ENCODE results near the gene MSANTD4. TPM values are rescaled to one million over a fixed set of nuclear protein-coding genes. Genes with fewer than 3 reads are reported as not detected.
"Not testable (repeated sequence)": the region's sequence is repeated elsewhere in the genome, so short reads cannot be mapped to it uniquely, and the experiment has no call there.

Gene MSANTD4
- total RNA-seq, 1 donor: 46.6 TPM

GRCh38 chr11:106014620-106015019, 7.4 kb downstream of the MSANTD4 start:
- DNase-seq (ENCODE audit: low read depth): no peak
- no peak overlapping the region for H3K4me3 ChIP-seq (ENCODE audit: low read depth, low read length)
- TF ChIP-seq CTCF (IDR thresholded peaks at IDR 0.05; ENCODE audit: insufficient read depth, low read depth, low read length): no peak

GRCh38 chr11:106014035-106014434, 8.0 kb downstream of the MSANTD4 start:
- no peak for TF ChIP-seq CTCF (IDR thresholded peaks at IDR 0.05; ENCODE audit: insufficient read depth, low read depth, low read length)
- DNase-seq (ENCODE audit: low read depth): no peak
- H3K4me3 ChIP-seq (ENCODE audit: low read depth, low read length): no peak overlapping the region

GRCh38 chr11:106012744-106013143, 9.3 kb downstream of the MSANTD4 start:
- no peak overlapping the region for H3K4me3 ChIP-seq (ENCODE audit: low read depth, low read length)
- TF ChIP-seq CTCF (IDR thresholded peaks at IDR 0.05; ENCODE audit: insufficient read depth, low read depth, low read length): no peak
- DNase-seq (ENCODE audit: low read depth): peak; percentile 47

- no peak overlapping the region for H3K4me3 ChIP-seq (ENCODE audit: low read depth, low read length)
- TF ChIP-seq CTCF (IDR thresholded peaks at IDR 0.05; ENCODE audit: insufficient read depth, low read depth, low read length): no peak
- no peak for DNase-seq (ENCODE audit: low read depth)
Observed at GRCh38 chr11:106011481-106011880, 10.6 kb downstream of the MSANTD4 start.

GRCh38 chr11:106003094-106003493, 18.9 kb downstream of the MSANTD4 start:
- not testable (repeated sequence) for DNase-seq (ENCODE audit: low read depth); H3K4me3 ChIP-seq (ENCODE audit: low read depth, low read length)

GRCh38 chr11:106001304-106002012, 20.6 kb downstream of the MSANTD4 start:
- no peak overlapping the region for H3K4me3 ChIP-seq (ENCODE audit: low read depth, low read length)
- TF ChIP-seq CTCF (IDR thresholded peaks at IDR 0.05; ENCODE audit: insufficient read depth, low read depth, low read length): no peak
- no peak for DNase-seq (ENCODE audit: low read depth)

GRCh38 chr11:105991888-105992287, 30.2 kb downstream of the MSANTD4 start:
- no peak overlapping the region for H3K4me3 ChIP-seq (ENCODE audit: low read depth, low read length)
- no peak for DNase-seq (ENCODE audit: low read depth)
- TF ChIP-seq CTCF (IDR thresholded peaks at IDR 0.05; ENCODE audit: insufficient read depth, low read depth, low read length): no peak

Data from fibroblast of villous mesenchyme (primary cell).